IMR-90 (cell line): ENCODE data around the gene DDOST. TPM values are rescaled to one million over a fixed set of nuclear protein-coding genes. Genes with fewer than 3 reads are reported as not detected.

Experiments
- ATAC-seq: fragments of 200-7000 bp; cut with Tn5 transposase; 2 replicates; pipeline ENCODE4 v1.9.1; 2020; ENCODE audit warnings: low read depth, mild to moderate bottlenecking, moderate library complexity
- BruUV-seq: library from RNA; stranded (reverse); fragments of 400-500 nt; replicated peaks from 2 replicates; lab custom pipeline; 2021; lab: Mats Ljungman, UMichigan
- CTCF ChIA-PET: fragments of 300-600 bp; formaldehyde crosslinking; extraction: SDS; loops from one replicate; lab custom pipeline; 2021; ENCODE audit warnings: antibody characterized with exemption; lab: Yijun Ruan, JAX
- POLR2A ChIA-PET: fragments of 300-600 bp; sonication (Branson Sonifier 250); formaldehyde crosslinking; loops from one replicate; lab custom pipeline; 2022; ENCODE audit warnings: antibody characterized with exemption; ENCODE audit not compliant: unreplicated experiment; lab: Charles Lee
- DNase-seq: peaks from one replicate; pipeline ENCODE4 v3.0.0; 2013
- H2AFZ ChIP-seq: replicated peaks from 2 replicates; pipeline ENCODE3; 2013; ENCODE audit warnings: low read length, mild to moderate bottlenecking; ENCODE audit not compliant: poor library complexity
- H2AK5ac ChIP-seq: 2 replicates; pipeline ENCODE4 v1.6.1; 2013; ENCODE audit warnings: low read depth, low read length, inconsistent platforms
- H2AK9ac ChIP-seq: replicated peaks from 2 replicates; pipeline ENCODE3; 2013; ENCODE audit warnings: mild to moderate bottlenecking, low read depth, low read length, moderate library complexity; ENCODE audit not compliant: poor library complexity
- H2BK120ac ChIP-seq: 2 replicates; pipeline ENCODE4 v1.6.1; 2013; ENCODE audit warnings: low read depth, low read length, inconsistent platforms
- H2BK15ac ChIP-seq: 3 replicates; pipeline ENCODE4 v1.6.1; 2013; ENCODE audit warnings: low read depth, low read length, inconsistent platforms
- H2BK20ac ChIP-seq: 2 replicates; pipeline ENCODE4 v1.6.1; 2013; ENCODE audit warnings: low read depth, mild to moderate bottlenecking, inconsistent platforms, low read length, moderate library complexity
- H2BK5ac ChIP-seq: 2 replicates; pipeline ENCODE4 v1.6.1; 2013; ENCODE audit warnings: mild to moderate bottlenecking, low read depth, low read length, inconsistent platforms; ENCODE audit not compliant: poor library complexity, severe bottlenecking
- H3K14ac ChIP-seq: replicated peaks from 2 replicates; pipeline ENCODE4 v1.6.1; 2013; ENCODE audit warnings: low read depth, low read length, inconsistent platforms
- H3K18ac ChIP-seq: 2 replicates; pipeline ENCODE4 v1.6.1; 2013; ENCODE audit warnings: low read depth, low read length, control low read depth
- H3K23ac ChIP-seq: 2 replicates; pipeline ENCODE4 v1.6.1; 2013; ENCODE audit warnings: low read depth, low read length, inconsistent platforms
- H3K27ac ChIP-seq: 2 replicates; pipeline ENCODE4 v1.5.1; 2013; ENCODE audit warnings: mild to moderate bottlenecking, control low read depth, low read length; ENCODE audit not compliant: insufficient read depth
- H3K27me3 ChIP-seq: 2 replicates; pipeline ENCODE4 v1.6.1; 2013; ENCODE audit warnings: low read length; ENCODE audit not compliant: control insufficient read depth, insufficient read depth
- H3K36me3 ChIP-seq: 2 replicates; pipeline ENCODE4 v1.6.1; 2013; ENCODE audit warnings: low read length, mixed read lengths; ENCODE audit not compliant: control insufficient read depth, insufficient read depth
- H3K4ac ChIP-seq: 2 replicates; pipeline ENCODE4 v1.6.1; 2013; ENCODE audit warnings: low read depth, low read length, inconsistent platforms
- H3K4me1 ChIP-seq: 2 replicates; pipeline ENCODE4 v1.6.1; 2013; ENCODE audit warnings: low read length, mixed read lengths; ENCODE audit not compliant: control insufficient read depth, insufficient read depth
- H3K4me2 ChIP-seq: 2 replicates; pipeline ENCODE4 v1.6.1; 2013; ENCODE audit warnings: low read depth, mild to moderate bottlenecking, control low read depth, low read length, moderate library complexity
- H3K4me3 ChIP-seq: 2 replicates; pipeline ENCODE4 v1.5.1; 2013; ENCODE audit warnings: low read depth, mild to moderate bottlenecking, control low read depth, low read length, moderate library complexity; ENCODE audit not compliant: insufficient read depth
- H3K56ac ChIP-seq: 2 replicates; pipeline ENCODE4 v1.6.1; 2013; ENCODE audit warnings: low read length, inconsistent platforms; ENCODE audit not compliant: insufficient read depth; ENCODE audit errors: extremely low read depth
- H3K79me1 ChIP-seq, 2 experiments: 2 replicates each; pipeline ENCODE4 v1.6.1; 2013; ENCODE audit warnings: low read length in 2 of 2, inconsistent platforms in 1 of 2, low read depth in 1 of 2
- H3K9ac ChIP-seq: 2 replicates; pipeline ENCODE4 v1.6.1; 2013; ENCODE audit warnings: low read depth, low read length, control low read depth
- H3K9me1 ChIP-seq: 2 replicates; pipeline ENCODE4 v1.6.1; 2013; ENCODE audit warnings: low read length, inconsistent platforms; ENCODE audit not compliant: insufficient read depth
- H3K9me3 ChIP-seq: 2 replicates; pipeline ENCODE4 v1.6.1; 2013; ENCODE audit warnings: low read length; ENCODE audit not compliant: control insufficient read depth, insufficient read depth
- H4K20me1 ChIP-seq: 2 replicates; pipeline ENCODE4 v1.6.1; 2013; ENCODE audit warnings: low read length, inconsistent platforms; ENCODE audit not compliant: insufficient read depth
- H4K5ac ChIP-seq: 2 replicates; pipeline ENCODE4 v1.6.1; 2013; ENCODE audit warnings: mild to moderate bottlenecking, low read depth, low read length, control low read depth
- H4K8ac ChIP-seq, 2 experiments: 2 replicates each; pipeline ENCODE4 v1.6.1; 2013; ENCODE audit warnings: low read depth in 2 of 2, low read length in 2 of 2, control low read depth in 1 of 2, inconsistent platforms in 1 of 2
- H4K91ac ChIP-seq: 2 replicates; pipeline ENCODE4 v1.6.1; 2013; ENCODE audit warnings: low read depth, low read length, inconsistent platforms; ENCODE audit not compliant: insufficient read depth
- MXI1 ChIP-seq: IDR thresholded peaks from 2 replicates; pipeline ENCODE4 v1.6.1; 2012; ENCODE audit warnings: low read depth, mild to moderate bottlenecking, low read length, moderate library complexity, borderline replicate concordance
- NFE2L2 ChIP-seq: fragments of 150-350 bp; IDR thresholded peaks from 2 replicates; pipeline ENCODE4 v1.6.1; 2016; ENCODE audit warnings: low read depth, mild to moderate bottlenecking, low read length
- RCOR1 ChIP-seq: IDR thresholded peaks from 2 replicates; pipeline ENCODE4 v1.6.1; 2012; ENCODE audit warnings: mild to moderate bottlenecking, low read length, improper control_type of control experiment; ENCODE audit not compliant: insufficient replicate concordance
- WGBS, 2 experiments: methylation state at CpG; one replicate each; pipeline versions ENCODE4 v1.1.5 to v1.1.7; 2013; ENCODE audit warnings: missing lambda C conversion rate in 2 of 2; ENCODE audit not compliant: insufficient read length in 1 of 2; ENCODE audit errors: extremely low coverage in 2 of 2; 5-methylcytosine and 5-hydroxymethylcytosine counted together
- dilution Hi-C: fragments of 300-500 bp; cut with HindIII; formaldehyde crosslinking; loops from one replicate; pipeline ENCODE4 v1.14.3; 2018; ENCODE audit warnings: low sequenced_read_pairs; ENCODE audit not compliant: unreplicated experiment
- in situ Hi-C: fragments of 300-500 bp; cut with MboI; formaldehyde crosslinking; loops from 3 replicates; pipeline ENCODE4 v1.14.3; 2019; ENCODE audit warnings: low sequenced_read_pairs, inconsistent platforms, mixed read lengths
- intact Hi-C: fragments of 100-400 bp; cut with micrococcal nuclease; formaldehyde crosslinking; loops from 2 replicates; pipeline ENCODE4 v1.10.0; 2022
- polyA plus RNA-seq, 3 experiments: library from polyadenylated mRNA; depleted of rRNA; stranded (reverse); fragments of >200 nt; gene quantifications; 2 replicates each; pipeline ENCODE4 v1.2.3, GENCODE V29; 2012; ENCODE audit warnings: low replicate concordance in 1 of 3
- total RNA-seq: library from RNA; depleted of rRNA; stranded (reverse); fragments of >200 nt; gene quantifications from 2 replicates; pipeline ENCODE4 v1.2.3, GENCODE V29; 2012
- TF ChIP-seq, protein P1 (sequence below): fragments of 150-350 bp; IDR thresholded peaks from 2 replicates; pipeline ENCODE4 v1.6.1; 2016; ENCODE audit warnings: low read depth, mild to moderate bottlenecking, low read length, moderate library complexity, borderline replicate concordance

Gene DDOST
- total and polyA plus RNA-seq, 2 of the 4 experiments (the other 2 are of a cell fraction): 179 to 477 TPM

DNA sequence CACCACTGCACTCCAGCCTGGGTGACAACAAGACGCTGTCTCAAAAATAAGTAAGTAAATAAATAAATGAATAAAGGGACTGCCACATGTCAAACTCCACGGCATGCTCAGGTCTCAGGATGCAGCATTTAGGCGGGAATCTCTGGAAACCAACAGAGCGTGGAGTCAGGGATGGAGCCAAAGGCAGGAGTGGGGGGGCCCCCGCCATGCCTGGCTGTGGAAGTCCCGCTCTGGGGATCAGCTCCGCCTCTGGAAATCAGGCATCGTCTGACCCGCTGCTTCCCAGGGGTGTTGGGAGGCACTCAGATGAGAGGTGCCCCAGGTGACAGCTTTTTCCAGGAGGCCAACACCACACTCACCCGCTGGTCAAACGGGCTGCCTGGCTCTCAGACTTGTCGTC, 36.4 kb upstream of the DDOST start:
- Histone ChIP-seq H3K18ac (peak overlapping the region; percentile 65), H2AK5ac (peak overlapping the region; percentile 98), H2BK5ac (peak overlapping the region; percentile 99), H3K9ac (peak overlapping the region; percentile 57; the same call in 1 of the 2 replicates), H2AK9ac (peak overlapping the region; percentile 98), H4K20me1 (no peaks in the 10 kb centered on the region), H3K4me2 (no peak overlapping the region; the same call in 1 of the 2 replicates), H3K9me3 (no peaks in the 10 kb centered on the region), H4K5ac (peak overlapping the region; percentile 60), H3K4ac (peak overlapping the region; percentile 98), H4K8ac (peak overlapping the region; percentile 96 to 97), H3K27me3 (no peaks in the 10 kb centered on the region), H3K23ac (peak overlapping the region; percentile 81), H2BK20ac (peak overlapping the region; percentile 98), H4K91ac (peak overlapping the region; percentile 99), H3K9me1 (peaks cover 13% of the 10 kb centered on the region), H3K56ac (peak overlapping the region; percentile 21; the same call in 1 of the 2 replicates), H3K79me1 (peaks cover 15 to 29% of the 10 kb centered on the region in 2 experiments), H2BK15ac (peak overlapping the region; percentile 93; the same call in 2 of the 3 replicates), H2AFZ (peak overlapping the region; percentile 81), H3K4me3 (no peak overlapping the region), H3K27ac (peak overlapping the region; percentile 88), H3K14ac (peak overlapping the region; percentile 96), H3K36me3 (no peaks in the 10 kb centered on the region), H2BK120ac (peak overlapping the region; percentile 98), H3K4me1 (peaks cover 14% of the 10 kb centered on the region)
- ChIA-PET POLR2A (no interaction called here), CTCF (interaction anchor here (0.6 to 1.6 kb wide), 7 partner anchors 27 to 671 kb away, joined by 3 to 17 read pairs (median 5); no protein-coding TSS in a partner anchor)
- no TSS peak for BruUV-seq
- WGBS, 2 experiments: 72% methylated on average over 4 of the region's 12 CpGs; no CpG with 5 or more reads in 1 of the 2 experiments
- ATAC-seq: no peak
- TF ChIP-seq MXI1: no peak
- TF ChIP-seq NFE2L2: no peak
- no peak for TF ChIP-seq RCOR1
- TF ChIP-seq, protein P1, sequence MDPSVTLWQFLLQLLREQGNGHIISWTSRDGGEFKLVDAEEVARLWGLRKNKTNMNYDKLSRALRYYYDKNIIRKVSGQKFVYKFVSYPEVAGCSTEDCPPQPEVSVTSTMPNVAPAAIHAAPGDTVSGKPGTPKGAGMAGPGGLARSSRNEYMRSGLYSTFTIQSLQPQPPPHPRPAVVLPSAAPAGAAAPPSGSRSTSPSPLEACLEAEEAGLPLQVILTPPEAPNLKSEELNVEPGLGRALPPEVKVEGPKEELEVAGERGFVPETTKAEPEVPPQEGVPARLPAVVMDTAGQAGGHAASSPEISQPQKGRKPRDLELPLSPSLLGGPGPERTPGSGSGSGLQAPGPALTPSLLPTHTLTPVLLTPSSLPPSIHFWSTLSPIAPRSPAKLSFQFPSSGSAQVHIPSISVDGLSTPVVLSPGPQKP: no peak
- in situ Hi-C loops (loop anchor here (5.0 to 25.0 kb wide), 2 partner anchors 500 to 665 kb away; no protein-coding TSS in a partner anchor), dilution Hi-C loops (no loop called here), intact Hi-C loops (loop anchor here (2.0 to 5.0 kb wide), 6 partner anchors 35 to 670 kb away; partner anchors contain the start of genes EIF4G3, HP1BP3 and SH2D5)
- DNase-seq: no peak
